Glutamatergic neuron (in vitro differentiated cells): ENCODE results near the gene ABHD12B. TPM values are rescaled to one million over a fixed set of nuclear protein-coding genes. Genes with fewer than 3 reads are reported as not detected.

Experiments used
- DNase-seq: peaks from one replicate; pipeline ENCODE4 v3.0.0; 2022
- H3K27ac Mint-ChIP-seq: one replicate; pipeline ENCODE4 v1.8.0; 2020; ENCODE audit warnings: mild to moderate bottlenecking, mixed read lengths, inconsistent platforms; ENCODE audit not compliant: unreplicated experiment
- H3K27me3 Mint-ChIP-seq: one replicate; pipeline ENCODE4 v1.8.0; 2020; ENCODE audit warnings: mild to moderate bottlenecking, moderate library complexity, mixed read lengths, inconsistent platforms; ENCODE audit not compliant: unreplicated experiment
- H3K36me3 Mint-ChIP-seq: one replicate; pipeline ENCODE4 v1.8.0; 2020; ENCODE audit warnings: mild to moderate bottlenecking, mixed read lengths, inconsistent platforms; ENCODE audit not compliant: unreplicated experiment
- H3K4me1 Mint-ChIP-seq: one replicate; pipeline ENCODE4 v1.8.0; 2020; ENCODE audit warnings: mild to moderate bottlenecking, low read depth, mixed read lengths, inconsistent platforms; ENCODE audit not compliant: unreplicated experiment
- H3K4me3 Mint-ChIP-seq: one replicate; pipeline ENCODE4 v1.8.0; 2020; ENCODE audit warnings: mild to moderate bottlenecking, mixed read lengths, inconsistent platforms; ENCODE audit not compliant: unreplicated experiment
- H3K9me3 Mint-ChIP-seq: one replicate; pipeline ENCODE4 v1.8.0; 2020; ENCODE audit warnings: mild to moderate bottlenecking, moderate library complexity, mixed read lengths, inconsistent platforms; ENCODE audit not compliant: unreplicated experiment
- CTCF ChIP-seq: fragments of 200-600 bp; sonication (generic); IDR thresholded peaks from one replicate; pipeline ENCODE4 v1.5.0; 2021; ENCODE audit not compliant: partially characterized antibody, unreplicated experiment
- total RNA-seq: library from RNA; stranded (reverse); fragmentation: NEBNext Ultra II Directional; extraction: Animal tissue kit (Norgen Biotek cat#: 25700); gene quantifications from one replicate; pipeline ENCODE4 v1.2.1, GENCODE V29; 2021; ENCODE audit not compliant: unreplicated experiment

ABHD12B gene
- total RNA-seq, 1 donor from 2014 or later = 0.61 TPM

DNA sequence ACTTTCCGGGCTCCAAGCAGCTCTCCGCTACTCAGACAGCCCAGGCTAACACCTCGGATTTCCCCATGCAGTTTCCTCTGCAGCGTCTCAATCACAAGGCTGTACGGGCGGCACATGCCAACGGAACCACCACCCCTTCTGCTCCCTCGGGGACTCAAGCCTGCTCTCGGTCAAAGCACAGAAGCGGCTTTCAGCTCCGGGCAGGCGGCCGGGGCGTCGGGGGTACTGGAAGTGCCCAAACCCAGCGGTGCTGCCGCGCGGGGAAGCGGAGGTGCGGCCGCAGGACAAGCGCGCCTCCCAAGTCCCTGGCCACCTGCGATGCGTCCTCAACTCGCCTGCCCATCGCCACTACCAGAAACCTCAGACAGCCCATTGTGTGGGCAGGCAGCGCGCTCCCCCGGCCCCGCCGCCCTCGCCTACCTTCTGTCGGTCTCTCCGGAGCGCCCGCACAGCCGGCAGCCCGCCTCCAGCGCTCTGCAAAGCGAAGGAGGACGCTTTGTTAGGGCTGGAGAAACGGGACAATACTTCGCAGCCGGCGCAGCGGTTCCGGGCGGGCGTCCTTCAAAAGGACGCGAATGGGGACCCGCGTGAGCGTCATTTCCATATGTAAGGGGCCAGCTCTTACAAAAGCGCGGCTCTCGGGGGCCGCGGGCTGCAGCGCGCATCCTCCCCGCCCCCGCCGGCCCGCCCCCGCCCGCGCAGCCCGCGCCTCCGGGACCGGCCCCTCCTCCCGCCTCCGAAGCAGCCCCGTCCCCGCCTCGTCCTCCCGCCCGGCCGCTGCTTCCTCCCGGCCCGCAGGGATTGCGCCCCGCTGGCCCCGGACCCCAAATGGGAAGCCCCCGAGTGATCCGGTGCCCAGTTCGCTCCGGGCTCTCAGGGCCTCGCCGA, 41.6 kb upstream of the ABHD12B start:
- DNase-seq = peak; percentile 72
- TF ChIP-seq CTCF = no peak
- Mint-ChIP-seq H3K27ac (peak overlapping the region; percentile 98), H3K4me3 (peak overlapping the region; percentile 99), H3K36me3 (no peaks in the 10 kb centered on the region), H3K27me3 (peaks cover 14% of the 10 kb centered on the region), H3K9me3 (peaks cover 20% of the 10 kb centered on the region), H3K4me1 (peaks cover 35% of the 10 kb centered on the region)

DNA sequence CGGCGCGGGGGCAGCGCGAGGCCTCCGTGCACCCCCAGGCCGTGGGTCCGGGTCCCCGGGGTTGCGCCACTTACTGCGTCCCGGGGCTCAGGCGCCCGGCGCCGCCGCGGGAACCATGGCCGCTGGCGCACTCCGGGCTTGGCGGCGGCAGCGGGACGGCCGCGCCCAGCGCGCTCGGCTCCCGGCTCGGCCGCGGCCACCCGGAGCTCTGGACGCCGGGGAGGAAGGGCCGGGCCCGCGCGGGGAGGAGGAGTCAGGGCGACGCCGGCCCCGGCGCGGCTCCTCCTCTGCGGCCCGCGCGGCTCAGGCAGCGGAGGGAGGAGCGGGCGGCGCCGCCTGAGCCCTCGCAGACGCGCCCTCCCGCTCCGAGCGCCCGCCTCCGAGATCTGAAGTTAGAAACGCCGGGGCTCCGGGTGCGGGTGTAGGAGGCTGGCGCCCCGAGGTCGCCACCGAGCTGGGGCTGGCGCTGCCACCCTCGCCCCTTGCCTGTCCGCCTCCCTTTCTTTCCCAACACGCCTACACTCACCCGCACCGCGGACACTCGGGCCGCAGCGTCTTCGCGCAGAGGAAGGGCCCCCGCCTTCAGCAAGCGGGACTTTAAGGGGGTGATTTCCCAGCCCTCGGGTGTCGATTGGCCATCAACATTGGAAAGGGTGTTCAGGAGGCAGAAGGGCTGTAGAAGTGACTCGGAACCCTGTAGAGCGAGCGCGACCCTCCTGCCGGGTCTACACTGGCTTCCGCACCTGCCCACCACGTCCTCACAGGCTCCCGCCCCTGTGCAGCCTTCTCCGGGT, 40.7 kb upstream of the ABHD12B start, which contains the start of gene NIN:
Gene NIN (minus strand): TSS at position 231 of the 794 bp plus-strand sequence. CDS start 9,106 bp downstream, outside the sequence.
- TF ChIP-seq CTCF = no peak
- peak; percentile 86 for DNase-seq
- H3K4me1 Mint-ChIP-seq = peaks cover 30% of the 10 kb centered on the region
- H3K27me3 Mint-ChIP-seq = peaks cover 16% of the 10 kb centered on the region
- H3K9me3 Mint-ChIP-seq = peaks cover 20% of the 10 kb centered on the region
- peak within 1 kb of the TSS; percentile 98 for H3K27ac Mint-ChIP-seq
- no peaks in the 10 kb centered on the region for H3K36me3 Mint-ChIP-seq
- H3K4me3 Mint-ChIP-seq = peak within 1 kb of the TSS; percentile 99

DNA sequence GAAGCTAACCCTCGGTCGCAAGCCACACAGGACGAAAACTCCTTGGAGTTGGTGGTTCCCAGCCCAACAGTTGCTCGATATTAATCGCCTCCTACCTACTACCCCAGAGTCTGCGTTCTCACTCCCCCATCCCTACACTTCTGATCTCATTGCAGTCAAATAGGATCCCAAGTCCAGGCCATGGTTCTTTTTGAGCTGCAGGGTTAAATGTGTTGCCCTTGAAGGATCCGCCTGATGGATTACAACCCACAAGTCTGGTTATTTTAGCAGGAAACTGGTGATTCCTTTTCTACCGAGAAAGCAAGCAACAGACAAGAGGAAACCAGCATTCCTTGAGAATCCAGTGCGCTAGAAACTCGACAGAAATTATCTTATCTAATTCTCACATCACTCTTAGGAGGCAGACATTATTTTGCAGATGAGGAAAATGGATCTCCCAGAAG, 40.1 kb upstream of the ABHD12B start:
- Mint-ChIP-seq H3K36me3 (no peaks in the 10 kb centered on the region), H3K27me3 (peaks cover 16% of the 10 kb centered on the region), H3K4me3 (peak overlapping the region; percentile 94), H3K9me3 (peaks cover 20% of the 10 kb centered on the region), H3K27ac (peak overlapping the region; percentile 92), H3K4me1 (peaks cover 24% of the 10 kb centered on the region)
- DNase-seq = no peak
- TF ChIP-seq CTCF = no peak

DNA sequence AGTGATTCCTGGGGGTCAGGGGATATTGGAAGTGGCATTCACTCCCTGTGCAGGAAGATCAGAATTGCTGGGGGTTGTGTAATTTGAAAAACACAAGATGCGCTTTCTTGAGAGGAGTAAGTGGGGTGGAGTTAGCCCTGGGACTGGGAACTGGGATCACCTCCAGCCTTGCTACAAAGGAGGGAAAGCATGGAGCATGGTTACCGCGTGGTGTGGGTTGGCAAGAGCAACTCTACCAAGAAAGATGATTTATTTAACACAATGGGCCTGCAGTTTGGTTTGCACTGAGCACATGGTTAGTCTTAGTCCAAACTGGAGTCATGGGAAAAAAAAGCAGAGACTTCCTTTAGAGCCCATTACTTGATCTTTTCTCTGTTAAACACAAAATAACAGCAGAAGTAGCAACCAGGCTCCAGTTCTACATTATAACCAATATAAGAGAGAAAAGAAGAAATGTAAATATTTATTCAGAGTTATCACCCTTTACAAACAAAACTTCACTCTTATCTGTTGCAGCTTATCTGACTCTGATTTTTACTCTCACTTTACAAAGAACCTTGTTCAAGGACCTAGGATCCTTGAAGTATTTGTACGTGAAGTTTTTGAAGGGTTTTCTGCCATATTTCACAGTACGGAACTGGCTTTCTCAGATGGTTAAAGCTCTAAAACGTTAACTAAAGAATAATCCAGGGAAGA, 38.8 kb upstream of the ABHD12B start:
- TF ChIP-seq CTCF = no peak
- Mint-ChIP-seq H3K4me3 (peak overlapping the region; percentile 45), H3K27me3 (peaks cover 18% of the 10 kb centered on the region), H3K36me3 (no peaks in the 10 kb centered on the region), H3K9me3 (peaks cover 16% of the 10 kb centered on the region), H3K4me1 (peaks cover 18% of the 10 kb centered on the region), H3K27ac (no peak overlapping the region)
- DNase-seq = no peak
